GM12865 (cell line): Measurements from ENCODE around the gene ZNF598.

ENCODE experiments used
- DNase-seq: peaks from one replicate; pipeline ENCODE4 v3.0.0; 2010; ENCODE audit warnings: low read depth
- H3K4me3 ChIP-seq: 2 replicates; pipeline ENCODE4 v1.5.1; 2011; ENCODE audit warnings: mild to moderate bottlenecking, low read depth, low read length, control low read depth
- TF ChIP-seq, protein P1 (sequence below): IDR thresholded peaks from 2 replicates; pipeline ENCODE4 v1.5.1; 2011; ENCODE audit warnings: low read length, control low read depth, low read depth, inconsistent platforms; ENCODE audit not compliant: insufficient read depth; ENCODE audit errors: missing control alignments

ZNF598 gene

GRCh38 chr16:2040787-2041522 lies 31.3 kb upstream of the ZNF598 start:
- no peak overlapping the region for H3K4me3 ChIP-seq
- no peak for DNase-seq
- TF ChIP-seq, protein P1, sequence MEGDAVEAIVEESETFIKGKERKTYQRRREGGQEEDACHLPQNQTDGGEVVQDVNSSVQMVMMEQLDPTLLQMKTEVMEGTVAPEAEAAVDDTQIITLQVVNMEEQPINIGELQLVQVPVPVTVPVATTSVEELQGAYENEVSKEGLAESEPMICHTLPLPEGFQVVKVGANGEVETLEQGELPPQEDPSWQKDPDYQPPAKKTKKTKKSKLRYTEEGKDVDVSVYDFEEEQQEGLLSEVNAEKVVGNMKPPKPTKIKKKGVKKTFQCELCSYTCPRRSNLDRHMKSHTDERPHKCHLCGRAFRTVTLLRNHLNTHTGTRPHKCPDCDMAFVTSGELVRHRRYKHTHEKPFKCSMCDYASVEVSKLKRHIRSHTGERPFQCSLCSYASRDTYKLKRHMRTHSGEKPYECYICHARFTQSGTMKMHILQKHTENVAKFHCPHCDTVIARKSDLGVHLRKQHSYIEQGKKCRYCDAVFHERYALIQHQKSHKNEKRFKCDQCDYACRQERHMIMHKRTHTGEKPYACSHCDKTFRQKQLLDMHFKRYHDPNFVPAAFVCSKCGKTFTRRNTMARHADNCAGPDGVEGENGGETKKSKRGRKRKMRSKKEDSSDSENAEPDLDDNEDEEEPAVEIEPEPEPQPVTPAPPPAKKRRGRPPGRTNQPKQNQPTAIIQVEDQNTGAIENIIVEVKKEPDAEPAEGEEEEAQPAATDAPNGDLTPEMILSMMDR = no peak

DNA sequence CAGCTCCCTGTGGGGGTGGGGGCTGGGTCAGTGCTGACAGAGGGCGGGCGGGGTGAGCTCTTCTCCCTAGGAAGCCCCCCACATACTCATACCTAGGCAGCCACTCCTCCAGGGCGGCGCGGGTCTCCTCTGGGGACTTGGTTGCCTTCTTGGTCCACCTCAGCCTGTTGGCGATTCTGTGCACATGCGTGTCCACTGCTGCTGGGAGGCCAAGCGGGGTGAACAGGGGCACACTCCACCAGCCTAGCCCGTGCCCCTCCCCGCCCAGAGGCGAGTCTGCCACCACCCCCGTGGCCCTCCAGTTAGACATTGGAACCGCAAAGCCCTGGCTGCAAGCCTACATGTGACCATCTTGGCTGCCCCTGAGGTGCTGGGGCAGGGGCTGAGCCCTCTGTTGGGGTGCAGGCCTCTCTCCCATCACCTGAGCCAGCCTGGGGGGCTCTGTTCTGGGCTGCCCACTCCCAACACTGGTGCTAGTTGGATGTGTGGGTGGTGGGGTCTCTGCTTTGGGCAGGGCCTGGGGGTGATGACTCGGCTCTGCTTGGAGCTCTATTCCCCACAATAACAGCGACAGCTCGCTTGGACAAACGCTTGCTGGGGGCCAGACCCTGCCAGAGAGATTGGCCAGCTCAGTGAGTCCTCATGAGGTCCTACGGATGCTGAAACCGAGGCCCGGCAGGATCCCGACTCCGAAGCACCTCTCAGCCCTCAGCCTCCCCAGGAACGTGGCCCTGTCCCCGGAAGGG lies 30.6 kb upstream of the ZNF598 start:
- TF ChIP-seq, protein P1 = no peak
- no peak for DNase-seq

GRCh38 chr16:2039274-2040031 lies 29.8 kb upstream of the ZNF598 start:
- DNase-seq = no peak
- H3K4me3 ChIP-seq = no peak overlapping the region
- TF ChIP-seq, protein P1 = no peak

More for the DNA sequence above, 30.6 kb upstream of the ZNF598 start:
- no peak overlapping the region for H3K4me3 ChIP-seq

GRCh38 chr16:2038382-2039231 lies 29.0 kb upstream of the ZNF598 start:
- TF ChIP-seq, protein P1 = no peak
- DNase-seq = no peak
- H3K4me3 ChIP-seq = no peak overlapping the region

GRCh38 chr16:2037647-2038381 lies 28.2 kb upstream of the ZNF598 start:
- DNase-seq = no peak
- H3K4me3 ChIP-seq = no peak overlapping the region
- TF ChIP-seq, protein P1 = no peak

DNA sequence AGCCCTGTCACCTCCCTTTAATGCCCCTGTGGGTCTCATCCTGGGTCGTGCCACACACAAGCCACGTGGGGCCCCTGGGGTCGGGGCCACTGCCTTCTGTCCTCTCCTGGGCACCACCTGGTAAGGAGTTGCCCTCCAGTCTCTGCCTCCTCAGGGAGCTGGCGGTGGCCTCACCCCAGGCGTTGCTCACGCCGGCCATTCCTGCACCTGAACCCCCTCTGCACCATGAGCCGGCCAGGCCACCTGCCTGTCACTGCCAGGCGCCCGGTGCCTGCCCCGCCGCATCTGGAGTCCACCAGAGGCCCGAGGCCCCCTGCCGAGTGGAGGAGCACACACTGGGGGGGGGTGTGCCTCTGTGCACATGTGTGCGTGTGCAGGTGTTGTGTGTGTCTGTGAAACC lies 27.5 kb upstream of the ZNF598 start:
- TF ChIP-seq, protein P1 = no peak
- DNase-seq = no peak
- no peak overlapping the region for H3K4me3 ChIP-seq
